Breast epithelium (tissue), 4 donors: ENCODE results near the gene ATP9B. TPM values are rescaled to one million over a fixed set of nuclear protein-coding genes. Genes with fewer than 3 reads are reported as not detected.
"Not testable (repeated sequence)": the region's sequence is repeated elsewhere in the genome, so short reads cannot be mapped to it uniquely, and the experiment has no call there.

Experiments used
- DNase-seq, 2 donors: peaks; one replicate each; pipeline ENCODE4 v3.0.0-alpha.2; 2019; ENCODE audit warnings: low spot score in 2 of 2
- H3K27ac ChIP-seq, 2 donors: fragments of 200-600 bp; sonication (generic) in 1 of 2; one replicate each; pipeline ENCODE4 v1.5.1; 2016 to 2019; ENCODE audit warnings: mild to moderate bottlenecking in 1 of 2
- H3K27me3 ChIP-seq, 2 donors: fragments of 200-600 bp; sonication (generic) in 1 of 2; one replicate each; pipeline versions ENCODE4 v1.5.1 to v1.6.0; 2017 to 2019; ENCODE audit warnings: control low read depth in 1 of 2, mild to moderate bottlenecking in 1 of 2
- H3K36me3 ChIP-seq: fragments of 200-600 bp; one replicate; pipeline ENCODE4 v1.5.1; 2019
- H3K4me1 ChIP-seq, 2 donors: fragments of 200-600 bp; sonication (generic); one replicate each; pipeline ENCODE4 v1.5.1; 2016 to 2019; ENCODE audit warnings: control low read depth in 1 of 2
- H3K4me3 ChIP-seq, 3 donors: fragments of 200-600 bp; sonication (generic); 1 replicate in 2 of 3; 2 replicates in 1 of 3; pipeline ENCODE4 v1.5.1; 2016 to 2019; ENCODE audit warnings: mild to moderate bottlenecking in 3 of 3, moderate library complexity in 2 of 3
- H3K9me3 ChIP-seq, 2 donors: fragments of 200-600 bp; sonication (generic) in 1 of 2; one replicate each; pipeline ENCODE4 v1.5.1; 2016 to 2019; ENCODE audit warnings: control low read depth in 1 of 2
- POLR2A ChIP-seq: fragments of 450-650 bp; IDR thresholded peaks from one replicate; pipeline ENCODE4 v1.6.1; 2016; ENCODE audit warnings: antibody characterized with exemption, mild to moderate bottlenecking, moderate library complexity
- POLR2AphosphoS5 ChIP-seq, 3 donors: sonication (generic); formaldehyde crosslinking; IDR thresholded peaks; one replicate each; pipeline ENCODE4 v1.6.1; 2017; ENCODE audit warnings: antibody characterized with exemption in 3 of 3
- intact Hi-C: fragments of 100-400 bp; cut with DNase I; formaldehyde crosslinking; loops from one replicate; pipeline ENCODE4 v1.15.1; 2023; ENCODE audit warnings: low total_unique reads
- total RNA-seq, 3 donors: library from RNA; depleted of rRNA; stranded (reverse); fragments of >200 nt; gene quantifications; one replicate each; pipeline ENCODE4 v1.1.0, GENCODE V29; 2016
- TF ChIP-seq, protein P1 (sequence below), 3 donors: fragments of 450-650 bp; IDR thresholded peaks; one replicate each; pipeline ENCODE4 v1.5.1; 2016 to 2017; ENCODE audit warnings: antibody characterized with exemption in 3 of 3, mild to moderate bottlenecking in 3 of 3, moderate library complexity in 3 of 3

ATP9B gene
- total RNA-seq, 3 donors from 2014 or later, result 42.1 to 55.9 (median 54.4) TPM

DNA sequence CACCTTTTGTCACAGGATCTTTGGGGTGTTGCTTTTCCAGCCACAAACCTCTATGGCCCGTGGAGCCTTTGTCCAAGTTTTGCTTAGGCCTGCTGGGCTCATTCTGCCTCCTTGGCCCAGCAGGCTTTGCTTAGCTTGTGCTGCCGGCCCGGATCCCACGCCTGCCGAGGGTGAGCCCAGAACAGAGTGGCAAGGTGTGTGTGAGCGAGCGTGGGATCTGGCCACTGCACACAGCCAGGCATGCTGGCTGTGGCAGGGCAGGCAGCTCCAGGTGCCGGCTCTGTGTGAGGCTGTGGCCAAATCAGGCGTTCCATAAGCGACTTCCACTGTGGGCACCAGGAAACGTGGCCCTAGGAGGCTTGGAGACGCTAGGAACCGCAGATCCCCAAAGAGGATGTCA, 97.5 kb downstream of the ATP9B start:
- DNase-seq, result no peak

DNA sequence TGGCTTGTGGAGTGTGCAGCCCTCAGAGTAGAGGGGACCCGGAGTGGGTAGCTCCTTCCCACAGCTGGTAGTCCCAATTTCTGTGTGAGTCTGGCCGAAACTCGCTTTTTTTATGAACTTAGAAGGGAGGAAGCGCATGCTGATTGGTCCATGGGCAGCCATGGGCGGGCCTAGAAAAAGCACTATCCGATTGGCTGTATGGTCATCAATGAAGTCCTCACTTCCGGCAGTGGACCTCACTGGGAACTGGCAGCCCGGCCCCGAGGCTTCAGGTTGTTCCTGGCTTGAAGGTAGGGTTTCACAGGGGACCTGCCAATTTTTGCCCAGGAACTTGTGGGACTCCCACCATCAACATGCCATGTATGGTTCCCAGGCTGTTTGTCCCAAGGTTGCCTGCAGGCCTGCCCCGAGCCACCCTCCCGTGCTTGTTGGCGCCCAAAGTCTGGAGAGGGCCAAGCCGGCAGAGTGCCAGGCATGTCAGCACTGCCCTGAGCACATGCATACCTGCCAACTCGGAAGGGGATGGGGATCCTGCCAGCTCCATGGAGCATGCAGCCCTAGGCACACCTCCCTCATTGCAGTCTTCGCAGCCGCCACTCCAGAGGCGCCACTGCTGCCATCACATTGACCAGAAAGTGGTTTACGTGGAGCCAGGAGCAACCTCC, 98.5 kb downstream of the ATP9B start:
- intact Hi-C loops, result no loop called here
- H3K4me1 ChIP-seq, result no peaks in the 10 kb centered on the region
- H3K9me3 ChIP-seq, result no peaks in the 10 kb centered on the region
- no peak for TF ChIP-seq POLR2A
- TF ChIP-seq, protein P1, sequence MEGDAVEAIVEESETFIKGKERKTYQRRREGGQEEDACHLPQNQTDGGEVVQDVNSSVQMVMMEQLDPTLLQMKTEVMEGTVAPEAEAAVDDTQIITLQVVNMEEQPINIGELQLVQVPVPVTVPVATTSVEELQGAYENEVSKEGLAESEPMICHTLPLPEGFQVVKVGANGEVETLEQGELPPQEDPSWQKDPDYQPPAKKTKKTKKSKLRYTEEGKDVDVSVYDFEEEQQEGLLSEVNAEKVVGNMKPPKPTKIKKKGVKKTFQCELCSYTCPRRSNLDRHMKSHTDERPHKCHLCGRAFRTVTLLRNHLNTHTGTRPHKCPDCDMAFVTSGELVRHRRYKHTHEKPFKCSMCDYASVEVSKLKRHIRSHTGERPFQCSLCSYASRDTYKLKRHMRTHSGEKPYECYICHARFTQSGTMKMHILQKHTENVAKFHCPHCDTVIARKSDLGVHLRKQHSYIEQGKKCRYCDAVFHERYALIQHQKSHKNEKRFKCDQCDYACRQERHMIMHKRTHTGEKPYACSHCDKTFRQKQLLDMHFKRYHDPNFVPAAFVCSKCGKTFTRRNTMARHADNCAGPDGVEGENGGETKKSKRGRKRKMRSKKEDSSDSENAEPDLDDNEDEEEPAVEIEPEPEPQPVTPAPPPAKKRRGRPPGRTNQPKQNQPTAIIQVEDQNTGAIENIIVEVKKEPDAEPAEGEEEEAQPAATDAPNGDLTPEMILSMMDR (IDR thresholded peaks at IDR 0.05), result no peak
- TF ChIP-seq POLR2AphosphoS5 (IDR thresholded peaks at IDR 0.05), result no peak
- no peaks in the 10 kb centered on the region for H3K36me3 ChIP-seq
- no peak overlapping the region for H3K4me3 ChIP-seq
- H3K27me3 ChIP-seq, result no peaks in the 10 kb centered on the region
- H3K27ac ChIP-seq, result no peak overlapping the region
- DNase-seq, result no peak

More for the DNA sequence above, 97.5 kb downstream of the ATP9B start:
- no peaks in the 10 kb centered on the region for H3K27me3 ChIP-seq
- TF ChIP-seq POLR2AphosphoS5 (IDR thresholded peaks at IDR 0.05), result no peak
- TF ChIP-seq, protein P1 (IDR thresholded peaks at IDR 0.05), result no peak
- no peak overlapping the region for H3K4me3 ChIP-seq
- no peaks in the 10 kb centered on the region for H3K36me3 ChIP-seq
- intact Hi-C loops, result no loop called here
- no peaks in the 10 kb centered on the region for H3K9me3 ChIP-seq
- H3K27ac ChIP-seq, result no peak overlapping the region
- no peaks in the 10 kb centered on the region for H3K4me1 ChIP-seq

DNA sequence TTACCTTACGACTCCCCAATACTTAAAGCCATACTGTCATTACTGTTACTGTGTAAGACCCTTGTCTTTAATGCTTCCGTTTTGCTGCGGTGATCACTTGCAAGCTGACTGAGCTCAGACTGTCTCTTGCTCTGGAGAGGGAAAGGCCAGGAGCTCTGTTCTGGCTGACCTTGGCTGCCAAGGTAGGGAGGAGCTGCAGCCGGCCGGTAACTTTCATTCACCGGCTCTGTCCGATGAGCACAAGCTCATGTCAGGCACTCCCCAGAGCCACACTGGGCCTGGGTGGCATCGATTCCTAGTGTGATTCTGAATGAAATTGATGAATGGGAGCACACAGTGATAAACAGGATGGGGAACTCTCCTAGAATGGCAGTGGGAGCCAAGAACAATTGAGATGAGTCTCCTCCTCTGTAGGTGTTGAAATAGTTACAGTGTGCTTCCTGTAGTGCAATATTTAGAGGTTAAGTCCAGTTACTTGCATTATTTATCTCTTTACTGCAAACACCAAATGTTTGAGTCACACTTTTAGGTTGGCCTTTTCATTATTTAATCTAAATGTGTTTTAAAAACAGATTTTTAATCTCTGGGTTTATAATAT, 100.9 kb downstream of the ATP9B start:
- no peaks in the 10 kb centered on the region for H3K36me3 ChIP-seq
- no peak for DNase-seq
- no peaks in the 10 kb centered on the region for H3K9me3 ChIP-seq
- TF ChIP-seq POLR2AphosphoS5 (IDR thresholded peaks at IDR 0.05) (no peak), POLR2A (no peak)
- TF ChIP-seq, protein P1 (IDR thresholded peaks at IDR 0.05), result no peak
- no peaks in the 10 kb centered on the region for H3K4me1 ChIP-seq
- no peaks in the 10 kb centered on the region for H3K27me3 ChIP-seq
- no peak overlapping the region for H3K27ac ChIP-seq
- intact Hi-C loops, result no loop called here
- H3K4me3 ChIP-seq, result no peak overlapping the region

DNA sequence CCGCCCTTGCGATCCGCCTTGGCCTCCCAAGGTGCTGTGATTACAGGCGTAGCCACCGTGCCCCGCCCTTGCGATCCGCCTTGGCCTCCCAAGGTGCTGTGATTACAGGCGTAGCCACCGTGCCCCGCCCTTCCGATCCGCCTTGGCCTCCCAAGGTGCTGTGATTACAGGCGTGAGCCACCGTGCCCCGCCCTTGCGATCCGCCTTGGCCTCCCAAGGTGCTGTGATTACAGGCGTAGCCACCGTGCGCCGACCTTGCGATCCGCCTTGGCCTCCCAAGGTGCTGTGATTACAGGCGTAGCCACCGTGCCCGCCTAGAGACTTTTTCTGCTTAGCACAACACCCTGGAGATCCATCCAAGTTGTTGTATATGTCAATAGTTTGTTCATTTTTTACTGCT, 103.1 kb downstream of the ATP9B start:
- intact Hi-C loops, H3K4me1 ChIP-seq, DNase-seq, H3K27ac ChIP-seq, H3K36me3 ChIP-seq, H3K27me3 ChIP-seq, H3K9me3 ChIP-seq, H3K4me3 ChIP-seq: not testable (repeated sequence)

DNA sequence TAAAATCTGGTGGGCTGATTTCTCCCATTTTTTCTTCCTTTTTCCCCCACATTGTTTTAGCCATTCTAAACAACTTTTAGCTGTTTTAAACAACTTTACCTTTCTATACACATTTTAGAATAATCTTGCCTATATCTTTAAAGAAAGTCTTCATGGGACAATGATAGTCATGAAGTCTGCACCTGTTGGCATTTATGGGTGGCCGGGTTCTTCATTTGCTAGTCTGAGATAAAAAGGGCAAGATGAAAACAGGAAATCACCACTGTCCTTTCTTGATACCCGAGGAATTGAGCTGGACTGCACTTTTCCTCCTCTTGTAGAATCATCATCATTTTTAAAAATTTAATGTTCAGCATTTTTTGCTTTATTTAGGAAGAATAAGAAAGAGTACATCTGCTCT, 104.5 kb downstream of the ATP9B start:
- TF ChIP-seq POLR2A (no peak), POLR2AphosphoS5 (IDR thresholded peaks at IDR 0.05) (no peak)
- TF ChIP-seq, protein P1 (IDR thresholded peaks at IDR 0.05), result no peak
- intact Hi-C loops, result no loop called here

More for the DNA sequence above, 104.5 kb downstream of the ATP9B start:
- no peak overlapping the region for H3K4me3 ChIP-seq
- H3K9me3 ChIP-seq, result no peaks in the 10 kb centered on the region
- no peak for DNase-seq
- no peak overlapping the region for H3K27ac ChIP-seq
- H3K27me3 ChIP-seq, result no peaks in the 10 kb centered on the region
- no peaks in the 10 kb centered on the region for H3K4me1 ChIP-seq
- no peaks in the 10 kb centered on the region for H3K36me3 ChIP-seq
